Kidney (tissue), 14 donors: ENCODE results near the gene ARIH2. TPM values are rescaled to one million over a fixed set of nuclear protein-coding genes. Genes with fewer than 3 reads are reported as not detected.
A peak's percentile ranks its signal among the peaks of the same experiment; 100 is the strongest.
"Not testable (repeated sequence)": the region's sequence is repeated elsewhere in the genome, so short reads cannot be mapped to it uniquely, and the experiment has no call there.

ENCODE experiments used
- DNase-seq, 5 donors: peaks; one replicate each; pipeline ENCODE4 v3.0.0-alpha.2; 2013 to 2020
- FAIRE-seq: peaks from 2 replicates; lab custom pipeline; 2012; peaks lifted over from hg19 to GRCh38; lab: Jason Lieb, UNC
- H3K27ac ChIP-seq, 2 donors: one replicate each; pipeline ENCODE4 v1.7.0; 2013; ENCODE audit warnings: low read depth in 2 of 2, low read length in 2 of 2, inconsistent platforms in 1 of 2
- H3K27me3 ChIP-seq: one replicate; pipeline ENCODE4 v1.7.1; 2013; ENCODE audit warnings: low read length, inconsistent platforms; ENCODE audit not compliant: control insufficient read depth, insufficient read depth
- H3K36me3 ChIP-seq, 3 donors: one replicate each; pipeline versions ENCODE4 v1.7.0 to v1.7.1; 2013; ENCODE audit warnings: low read length in 3 of 3, control low read depth in 1 of 3, inconsistent platforms in 1 of 3; ENCODE audit not compliant: insufficient read depth in 3 of 3, control insufficient read depth in 2 of 3
- H3K4me1 ChIP-seq, 3 donors: one replicate each; pipeline versions ENCODE4 v1.7.0 to v1.7.1; 2013; ENCODE audit warnings: low read length in 3 of 3, inconsistent platforms in 1 of 3, low read depth in 1 of 3; ENCODE audit not compliant: control insufficient read depth in 2 of 3, insufficient read depth in 2 of 3
- H3K4me3 ChIP-seq, 3 donors: one replicate each; pipeline versions ENCODE4 v1.7.0 to v1.8.1; 2013; ENCODE audit warnings: low read length in 3 of 3, control low read depth in 1 of 3, inconsistent platforms in 1 of 3
- H3K9ac ChIP-seq, 3 donors: one replicate each; pipeline versions ENCODE4 v1.7.0 to v1.7.1; 2013; ENCODE audit warnings: low read length in 3 of 3, control low read depth in 1 of 3, inconsistent platforms in 1 of 3
- H3K9me3 ChIP-seq, 3 donors: one replicate each; pipeline versions ENCODE4 v1.7.0 to v1.7.1; 2013; ENCODE audit warnings: low read length in 3 of 3, control low read depth in 1 of 3, inconsistent platforms in 1 of 3; ENCODE audit not compliant: control insufficient read depth in 2 of 3, insufficient read depth in 1 of 3
- CTCF ChIP-seq: IDR thresholded peaks from 3 replicates; pipeline ENCODE4 v1.5.1; 2012; ENCODE audit warnings: mild to moderate bottlenecking, moderate library complexity, borderline replicate concordance; ENCODE audit not compliant: insufficient read depth; ENCODE audit errors: extremely low read depth
- intact Hi-C: fragments of 100-400 bp; cut with DNase I; formaldehyde crosslinking; loops from one replicate; pipeline ENCODE4 v1.11.1; 2022
- polyA plus RNA-seq: library from polyadenylated mRNA; stranded (reverse); fragments of 350-450 nt; fragmentation: Illumina TruSeq; extraction: RNeasy Lipid Tissue Mini Kit (QIAGEN cat#74804); gene quantifications from one replicate; pipeline ENCODE4 v1.2.3, GENCODE V29; 2014; ENCODE audit warnings: low read depth, low replicate concordance; ENCODE audit not compliant: insufficient read depth
- total RNA-seq: library from RNA; stranded (reverse); fragmentation: NEBNext Ultra II Directional; extraction: Animal tissue kit (Norgen Biotek cat#: 25700); gene quantifications from one replicate; pipeline ENCODE4 v1.2.1, GENCODE V29; 2021
- donor health status: control.
- donor health status: control.
- donor health status: control.
- donor health status: control.
- donor health status: control.
- donor health status: DM: yes; HTN: yes; CAD: no.
- donor health status: Normal renal cell carcinoma (clear cell type).

Gene ARIH2
- total and polyA plus RNA-seq, 2 donors from 2014 or later = 30.4 to 75.7 TPM

- Histone ChIP-seq H3K9ac (peak overlapping the region; percentile 64 to 99 (median 89)), H3K27me3 (no peaks in the 10 kb centered on the region)
Observed at GRCh38 chr3:49007771-49008528, 89.3 kb downstream of the ARIH2 start.

GRCh38 chr3:49008627-49009026, 90.0 kb downstream of the ARIH2 start:
- Histone ChIP-seq H3K36me3 (peaks cover 0 to 19% (median 4%) of the 10 kb centered on the region in 3 donors), H3K4me1 (peaks cover 0 to 13% (median 9%) of the 10 kb centered on the region in 3 donors), H3K4me3 (peak overlapping the region in 1 of 3 donors; percentile 62)
- FAIRE-seq, H3K27me3 ChIP-seq, H3K9ac ChIP-seq, DNase-seq, H3K27ac ChIP-seq, intact Hi-C loops, H3K9me3 ChIP-seq: not testable (repeated sequence)

More at GRCh38 chr3:49007771-49008528, 89.3 kb downstream of the ARIH2 start:
- Histone ChIP-seq H3K4me1 (peaks cover 0 to 13% (median 9%) of the 10 kb centered on the region in 3 donors), H3K27ac (peak overlapping the region; percentile 96 to 99), H3K36me3 (peaks cover 0 to 13% (median 4%) of the 10 kb centered on the region in 3 donors), H3K9me3 (no peaks in the 10 kb centered on the region), H3K4me3 (peak overlapping the region; percentile 82 to 92 (median 92))
- FAIRE-seq = no peak
- no peak for TF ChIP-seq CTCF
- DNase-seq = peak; percentile 89 to 97 (median 95)
- intact Hi-C loops = no loop called here

GRCh38 chr3:49009396-49009795, 90.8 kb downstream of the ARIH2 start:
- no peak for FAIRE-seq
- no peak overlapping the region for H3K27ac ChIP-seq

More at GRCh38 chr3:49009396-49009795, 90.8 kb downstream of the ARIH2 start:
- Histone ChIP-seq H3K9me3 (no peaks in the 10 kb centered on the region), H3K4me3 (no peak overlapping the region), H3K9ac (no peak overlapping the region), H3K4me1 (peaks cover 0 to 13% (median 9%) of the 10 kb centered on the region in 3 donors), H3K27me3 (no peaks in the 10 kb centered on the region), H3K36me3 (peaks cover 0 to 21% (median 4%) of the 10 kb centered on the region in 3 donors)
- intact Hi-C loops = no loop called here
- DNase-seq = no peak
- TF ChIP-seq CTCF = no peak
